ENCODE data around the gene URGCP. TPM values are rescaled to one million over a fixed set of nuclear protein-coding genes. Genes with fewer than 3 reads are reported as not detected.

URGCP gene
- total RNA-seq, 1 experiment from 2014 or later: 19.5 TPM

DNA sequence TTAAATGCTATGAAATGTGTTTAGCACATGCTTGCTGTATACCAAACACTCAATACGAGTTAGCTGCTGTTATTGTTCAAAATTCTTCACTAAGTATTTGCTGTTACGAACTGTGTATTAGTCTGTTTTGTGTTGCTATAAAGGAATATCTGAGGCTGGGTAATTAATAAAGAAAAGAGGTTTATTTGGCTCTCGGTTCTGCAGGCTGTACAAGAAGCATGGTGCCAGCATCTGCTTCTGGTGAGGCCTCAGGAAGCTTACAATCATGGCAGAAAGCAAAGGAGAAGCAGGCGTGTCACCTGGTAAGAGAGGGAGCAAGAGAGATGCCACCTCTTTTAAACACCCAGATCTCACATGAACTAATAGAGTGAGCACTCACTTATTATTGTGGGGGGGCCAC lies 21.4 kb upstream of the URGCP start (continued):
- TF ChIP-seq, protein P1, sequence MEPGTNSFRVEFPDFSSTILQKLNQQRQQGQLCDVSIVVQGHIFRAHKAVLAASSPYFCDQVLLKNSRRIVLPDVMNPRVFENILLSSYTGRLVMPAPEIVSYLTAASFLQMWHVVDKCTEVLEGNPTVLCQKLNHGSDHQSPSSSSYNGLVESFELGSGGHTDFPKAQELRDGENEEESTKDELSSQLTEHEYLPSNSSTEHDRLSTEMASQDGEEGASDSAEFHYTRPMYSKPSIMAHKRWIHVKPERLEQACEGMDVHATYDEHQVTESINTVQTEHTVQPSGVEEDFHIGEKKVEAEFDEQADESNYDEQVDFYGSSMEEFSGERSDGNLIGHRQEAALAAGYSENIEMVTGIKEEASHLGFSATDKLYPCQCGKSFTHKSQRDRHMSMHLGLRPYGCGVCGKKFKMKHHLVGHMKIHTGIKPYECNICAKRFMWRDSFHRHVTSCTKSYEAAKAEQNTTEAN (CRISPR knock-in tag; IDR thresholded peaks at IDR 0.05): no peak

DNA sequence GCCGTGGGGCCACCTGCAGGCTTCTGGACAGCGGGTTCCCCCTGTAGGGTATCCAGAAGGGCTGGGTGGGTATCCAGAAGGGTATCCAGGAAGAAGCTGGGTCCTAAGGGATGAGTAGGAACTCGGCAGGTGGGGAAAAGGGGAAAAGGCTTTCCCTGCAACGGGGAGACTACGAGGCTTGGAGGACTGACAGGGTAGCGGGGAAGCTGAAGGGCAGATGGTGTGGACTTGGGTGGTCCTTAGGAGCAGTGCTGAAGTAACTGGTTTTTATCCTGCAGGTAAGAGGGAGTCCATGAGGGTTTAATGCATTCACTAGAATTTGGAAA lies 20.4 kb upstream of the URGCP start:
- TF ChIP-seq TEAD1 (CRISPR knock-in tag; IDR thresholded peaks at IDR 0.05): no peak
- no peak for TF ChIP-seq ERG (CRISPR knock-in tag; IDR thresholded peaks at IDR 0.05)
- TF ChIP-seq IRF2 (CRISPR knock-in tag; IDR thresholded peaks at IDR 0.05; ENCODE audit: borderline replicate concordance, low read depth): no peak
- TF ChIP-seq NFATC4 (CRISPR knock-in tag; IDR thresholded peaks at IDR 0.05): no peak
- TF ChIP-seq, protein P2, sequence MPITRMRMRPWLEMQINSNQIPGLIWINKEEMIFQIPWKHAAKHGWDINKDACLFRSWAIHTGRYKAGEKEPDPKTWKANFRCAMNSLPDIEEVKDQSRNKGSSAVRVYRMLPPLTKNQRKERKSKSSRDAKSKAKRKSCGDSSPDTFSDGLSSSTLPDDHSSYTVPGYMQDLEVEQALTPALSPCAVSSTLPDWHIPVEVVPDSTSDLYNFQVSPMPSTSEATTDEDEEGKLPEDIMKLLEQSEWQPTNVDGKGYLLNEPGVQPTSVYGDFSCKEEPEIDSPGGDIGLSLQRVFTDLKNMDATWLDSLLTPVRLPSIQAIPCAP (CRISPR knock-in tag; IDR thresholded peaks at IDR 0.05): no peak
- TF ChIP-seq ZNF232 (CRISPR knock-in tag; IDR thresholded peaks at IDR 0.05): no peak
- TF ChIP-seq RORB (CRISPR knock-in tag; IDR thresholded peaks at IDR 0.05): no peak
- TF ChIP-seq SP1 (CRISPR knock-in tag; conservative IDR thresholded peaks at IDR 0.05): no peak
- no peak for TF ChIP-seq NR3C1 (CRISPR knock-in tag; conservative IDR thresholded peaks at IDR 0.05; ENCODE audit: low read depth)
- no peak for TF ChIP-seq ZNF423 (CRISPR knock-in tag; IDR thresholded peaks at IDR 0.05)
- TF ChIP-seq ZNF416 (CRISPR knock-in tag; IDR thresholded peaks at IDR 0.05): no peak
- no peak for TF ChIP-seq PRRX2 (CRISPR knock-in tag; IDR thresholded peaks at IDR 0.05)
- TF ChIP-seq, protein P3, sequence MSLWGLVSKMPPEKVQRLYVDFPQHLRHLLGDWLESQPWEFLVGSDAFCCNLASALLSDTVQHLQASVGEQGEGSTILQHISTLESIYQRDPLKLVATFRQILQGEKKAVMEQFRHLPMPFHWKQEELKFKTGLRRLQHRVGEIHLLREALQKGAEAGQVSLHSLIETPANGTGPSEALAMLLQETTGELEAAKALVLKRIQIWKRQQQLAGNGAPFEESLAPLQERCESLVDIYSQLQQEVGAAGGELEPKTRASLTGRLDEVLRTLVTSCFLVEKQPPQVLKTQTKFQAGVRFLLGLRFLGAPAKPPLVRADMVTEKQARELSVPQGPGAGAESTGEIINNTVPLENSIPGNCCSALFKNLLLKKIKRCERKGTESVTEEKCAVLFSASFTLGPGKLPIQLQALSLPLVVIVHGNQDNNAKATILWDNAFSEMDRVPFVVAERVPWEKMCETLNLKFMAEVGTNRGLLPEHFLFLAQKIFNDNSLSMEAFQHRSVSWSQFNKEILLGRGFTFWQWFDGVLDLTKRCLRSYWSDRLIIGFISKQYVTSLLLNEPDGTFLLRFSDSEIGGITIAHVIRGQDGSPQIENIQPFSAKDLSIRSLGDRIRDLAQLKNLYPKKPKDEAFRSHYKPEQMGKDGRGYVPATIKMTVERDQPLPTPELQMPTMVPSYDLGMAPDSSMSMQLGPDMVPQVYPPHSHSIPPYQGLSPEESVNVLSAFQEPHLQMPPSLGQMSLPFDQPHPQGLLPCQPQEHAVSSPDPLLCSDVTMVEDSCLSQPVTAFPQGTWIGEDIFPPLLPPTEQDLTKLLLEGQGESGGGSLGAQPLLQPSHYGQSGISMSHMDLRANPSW (CRISPR knock-in tag; conservative IDR thresholded peaks at IDR 0.05; ENCODE audit: low read depth): no peak
- no peak for TF ChIP-seq ZNF121 (CRISPR knock-in tag; IDR thresholded peaks at IDR 0.05)
- TF ChIP-seq, protein P4, sequence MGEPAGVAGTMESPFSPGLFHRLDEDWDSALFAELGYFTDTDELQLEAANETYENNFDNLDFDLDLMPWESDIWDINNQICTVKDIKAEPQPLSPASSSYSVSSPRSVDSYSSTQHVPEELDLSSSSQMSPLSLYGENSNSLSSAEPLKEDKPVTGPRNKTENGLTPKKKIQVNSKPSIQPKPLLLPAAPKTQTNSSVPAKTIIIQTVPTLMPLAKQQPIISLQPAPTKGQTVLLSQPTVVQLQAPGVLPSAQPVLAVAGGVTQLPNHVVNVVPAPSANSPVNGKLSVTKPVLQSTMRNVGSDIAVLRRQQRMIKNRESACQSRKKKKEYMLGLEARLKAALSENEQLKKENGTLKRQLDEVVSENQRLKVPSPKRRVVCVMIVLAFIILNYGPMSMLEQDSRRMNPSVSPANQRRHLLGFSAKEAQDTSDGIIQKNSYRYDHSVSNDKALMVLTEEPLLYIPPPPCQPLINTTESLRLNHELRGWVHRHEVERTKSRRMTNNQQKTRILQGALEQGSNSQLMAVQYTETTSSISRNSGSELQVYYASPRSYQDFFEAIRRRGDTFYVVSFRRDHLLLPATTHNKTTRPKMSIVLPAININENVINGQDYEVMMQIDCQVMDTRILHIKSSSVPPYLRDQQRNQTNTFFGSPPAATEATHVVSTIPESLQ (CRISPR knock-in tag; IDR thresholded peaks at IDR 0.05): no peak
- ATAC-seq (peak; percentile 31), DNase-seq (ENCODE audit: low spot score) (no peak)
- Mint-ChIP-seq H3K4me1 (peaks cover 6% of the 10 kb centered on the region), H3K9me3 (peaks cover 4% of the 10 kb centered on the region), H3K27ac (no peak overlapping the region), H3K4me3 (peak overlapping the region; percentile 66), H3K36me3 (no peaks in the 10 kb centered on the region), H3K27me3 (ENCODE audit: low read depth) (peaks cover 38% of the 10 kb centered on the region)
- ChIA-PET POLR2A (no interaction called here), CTCF (interaction anchor here (0.5 to 1.2 kb wide), 2 partner anchors 16 to 57 kb away, joined by 5 read pairs; no protein-coding TSS in a partner anchor)

- Mint-ChIP-seq H3K36me3 (no peaks in the 10 kb centered on the region), H3K27me3 (ENCODE audit: low read depth) (peaks cover 38% of the 10 kb centered on the region), H3K27ac (no peak within 1 kb of the TSS), H3K4me1 (peaks cover 6% of the 10 kb centered on the region), H3K4me3 (peak within 1 kb of the TSS; percentile 66), H3K9me3 (peaks cover 4% of the 10 kb centered on the region)
- DNase-seq (ENCODE audit: low spot score) (peak; percentile 77), ATAC-seq (peak; percentile 86)
- ChIA-PET POLR2A (no interaction called here), CTCF (interaction anchor here (1.2 kb wide), 1 partner anchor 16 kb away, joined by 5 read pairs; no protein-coding TSS in a partner anchor)
- TF ChIP-seq RELA (CRISPR knock-in tag; IDR thresholded peaks at IDR 0.05; ENCODE audit: borderline replicate concordance) (peak; percentile 89; the same call in 1 of the 2 replicates), NFYB (CRISPR knock-in tag; conservative IDR thresholded peaks at IDR 0.05; ENCODE audit: low read depth) (peak; percentile 44), NFE2L1 (CRISPR knock-in tag; IDR thresholded peaks at IDR 0.05) (peak; percentile 73; the same call in 1 of the 2 replicates), OVOL2 (CRISPR knock-in tag; IDR thresholded peaks at IDR 0.05; ENCODE audit: borderline replicate concordance) (no peak), FOXP1 (CRISPR knock-in tag; IDR thresholded peaks at IDR 0.05; ENCODE audit: borderline replicate concordance) (peak; percentile 99), FOXJ3 (CRISPR knock-in tag; IDR thresholded peaks at IDR 0.05; ENCODE audit: borderline replicate concordance) (no peak), ATF1 (CRISPR knock-in tag; IDR thresholded peaks at IDR 0.05) (no peak)
- TF ChIP-seq, protein P5, sequence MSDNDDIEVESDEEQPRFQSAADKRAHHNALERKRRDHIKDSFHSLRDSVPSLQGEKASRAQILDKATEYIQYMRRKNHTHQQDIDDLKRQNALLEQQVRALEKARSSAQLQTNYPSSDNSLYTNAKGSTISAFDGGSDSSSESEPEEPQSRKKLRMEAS (CRISPR knock-in tag; IDR thresholded peaks at IDR 0.05): peak; percentile 96
- TF ChIP-seq, protein P6, sequence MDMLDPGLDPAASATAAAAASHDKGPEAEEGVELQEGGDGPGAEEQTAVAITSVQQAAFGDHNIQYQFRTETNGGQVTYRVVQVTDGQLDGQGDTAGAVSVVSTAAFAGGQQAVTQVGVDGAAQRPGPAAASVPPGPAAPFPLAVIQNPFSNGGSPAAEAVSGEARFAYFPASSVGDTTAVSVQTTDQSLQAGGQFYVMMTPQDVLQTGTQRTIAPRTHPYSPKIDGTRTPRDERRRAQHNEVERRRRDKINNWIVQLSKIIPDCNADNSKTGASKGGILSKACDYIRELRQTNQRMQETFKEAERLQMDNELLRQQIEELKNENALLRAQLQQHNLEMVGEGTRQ (CRISPR knock-in tag; IDR thresholded peaks at IDR 0.05): no peak
Measured at GRCh38 chr7:43925984-43926797, 19.8 kb upstream of the URGCP start, which contains the start of gene UBE2D4. UBE2D4 (plus strand) TSS chr7:43926436; CDS start chr7:43926533, 97 bp downstream.

Measured in WTC11 (cell line).